ENCODE measurements around the gene KRTAP9-6. TPM values are rescaled to one million over a fixed set of nuclear protein-coding genes. Genes with fewer than 3 reads are reported as not detected.

KRTAP9-6 gene
- total and polyA plus RNA-seq, 7 donors, result not detected

DNA sequence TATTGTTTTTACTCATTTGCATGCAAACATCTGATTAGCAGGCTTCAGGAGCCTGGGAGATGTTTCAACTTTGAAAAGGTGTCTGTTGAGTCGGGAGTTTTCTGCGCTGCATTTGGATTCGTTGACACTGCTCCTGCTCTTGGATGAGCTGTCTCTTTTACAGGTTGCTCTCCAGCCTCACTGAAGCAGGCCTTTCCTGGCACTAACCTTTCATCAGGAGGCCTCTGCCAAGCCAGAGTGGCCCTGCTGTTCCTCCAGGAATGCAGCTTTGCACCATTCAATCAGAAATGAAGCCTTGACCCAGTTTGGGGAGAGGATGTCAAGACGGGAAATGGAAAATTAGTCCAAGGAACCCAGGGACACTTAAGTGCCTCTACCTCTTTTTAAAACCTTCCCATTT is 37.8 kb downstream of the KRTAP9-6 start:
- no peak for ATAC-seq
- no peak overlapping the region for H3K4me3 ChIP-seq
- DNase-seq, result no peak
- H3K27ac ChIP-seq, result no peak overlapping the region
- no peaks in the 10 kb centered on the region for H3K4me1 ChIP-seq
- H3K27me3 ChIP-seq (ENCODE audit: insufficient read depth in 3 of 3, low read length in 2 of 3), result peaks cover 0 to 41% (median 10%) of the 10 kb centered on the region in 3 donors
- intact Hi-C loops (cut with DNase I), result no loop called here
- H3K36me3 ChIP-seq (ENCODE audit: insufficient read depth in 1 of 2, low read depth in 1 of 2), result no peaks in the 10 kb centered on the region
- WGBS, 3 donors, result 55 to 80% (median 59%) methylated on average over 4 of the region's 4 CpGs
- TF ChIP-seq CTCF (IDR thresholded peaks at IDR 0.05), result no peak
- no peaks in the 10 kb centered on the region for H3K9me3 ChIP-seq

DNA sequence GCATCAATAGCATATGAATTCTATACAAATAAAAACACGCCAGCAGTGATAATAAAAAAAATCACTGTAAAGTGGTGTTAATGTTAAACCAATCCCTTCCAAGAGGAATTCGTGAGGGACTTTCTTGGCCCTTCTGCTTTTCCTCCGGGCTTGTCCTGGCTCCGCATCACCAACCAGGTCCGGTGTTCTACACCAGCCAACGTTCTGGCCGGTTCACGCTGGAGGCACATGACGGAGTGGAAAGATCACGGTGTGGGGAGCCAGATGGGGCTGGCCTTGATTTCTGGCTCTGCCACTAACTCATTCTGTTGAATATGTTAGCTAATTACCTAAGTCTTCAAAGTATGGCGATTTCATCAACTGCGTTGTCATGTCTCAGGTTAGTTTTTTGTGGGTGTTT is 38.9 kb downstream of the KRTAP9-6 start:
- no peak for TF ChIP-seq CTCF (IDR thresholded peaks at IDR 0.05)

GRCh38 chr17:41307647-41308046 is 42.5 kb downstream of the KRTAP9-6 start:
- WGBS, 3 donors, result 32 to 53% (median 40%) methylated on average over 9 of the region's 9 CpGs
- Histone ChIP-seq H3K9me3 (no peaks in the 10 kb centered on the region), H3K4me3 (no peak overlapping the region), H3K4me1 (no peaks in the 10 kb centered on the region), H3K36me3 (ENCODE audit: insufficient read depth in 1 of 2, low read depth in 1 of 2) (no peaks in the 10 kb centered on the region), H3K27ac (no peak overlapping the region), H3K27me3 (ENCODE audit: insufficient read depth in 3 of 3, low read length in 2 of 3) (peaks cover 0 to 60% (median 8%) of the 10 kb centered on the region in 3 donors)
- TF ChIP-seq CTCF (IDR thresholded peaks at IDR 0.05), result no peak
- peak in 2 of 4 donors; percentile 15 to 25 for ATAC-seq
- no peak for DNase-seq
- intact Hi-C loops (cut with DNase I), result no loop called here

More for the DNA sequence above, 38.9 kb downstream of the KRTAP9-6 start:
- Histone ChIP-seq H3K4me3 (no peak overlapping the region), H3K4me1 (no peaks in the 10 kb centered on the region), H3K27me3 (ENCODE audit: insufficient read depth in 3 of 3, low read length in 2 of 3) (peaks cover 0 to 46% (median 10%) of the 10 kb centered on the region in 3 donors), H3K27ac (no peak overlapping the region), H3K36me3 (ENCODE audit: insufficient read depth in 1 of 2, low read depth in 1 of 2) (no peaks in the 10 kb centered on the region), H3K9me3 (no peaks in the 10 kb centered on the region)
- ATAC-seq (no peak), DNase-seq (no peak)
- intact Hi-C loops (cut with DNase I), result no loop called here
- 52 to 60% (median 59%) methylated on average over 12 of the region's 12 CpGs for WGBS, 3 donors

DNA sequence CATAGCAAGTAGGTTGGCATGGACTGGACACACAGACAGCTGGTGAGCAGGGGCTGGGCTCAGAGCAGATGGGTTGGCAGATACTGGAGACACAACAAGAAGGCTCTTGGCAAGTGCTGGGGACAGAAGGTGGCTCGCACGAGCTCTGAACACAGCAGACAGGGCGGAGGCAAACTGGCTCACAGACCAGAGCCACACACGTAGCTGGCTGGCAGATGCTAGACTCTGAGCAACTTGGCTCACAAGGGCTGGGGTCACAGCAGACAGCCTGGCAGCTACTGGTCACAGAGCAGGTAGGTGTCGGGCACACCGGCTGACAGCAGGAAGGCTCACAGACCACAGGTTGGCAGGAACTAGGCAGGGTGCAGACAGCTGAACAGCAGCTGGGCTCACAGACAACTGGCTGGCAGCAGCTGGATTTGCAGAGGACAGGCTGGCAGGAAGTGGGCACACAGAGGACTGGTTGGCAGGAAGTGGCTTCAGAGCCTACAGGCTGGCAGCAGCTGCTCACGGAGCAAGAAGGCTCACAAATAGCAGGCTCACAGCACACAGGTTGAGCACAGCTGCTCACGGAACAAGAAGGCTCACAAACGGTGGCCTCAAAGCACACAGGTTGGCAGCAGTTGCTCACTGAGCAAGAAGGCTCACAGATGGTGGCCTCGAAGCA is 43.2 kb downstream of the KRTAP9-6 start:
- no peak overlapping the region for H3K27ac ChIP-seq
- no peak for TF ChIP-seq CTCF (IDR thresholded peaks at IDR 0.05)
- DNase-seq, result peak; percentile 34 to 71
- peaks cover 0 to 60% (median 8%) of the 10 kb centered on the region in 3 donors for H3K27me3 ChIP-seq (ENCODE audit: insufficient read depth in 3 of 3, low read length in 2 of 3)
- H3K4me3 ChIP-seq, result no peak overlapping the region
- no peaks in the 10 kb centered on the region for H3K9me3 ChIP-seq
- intact Hi-C loops (cut with DNase I), result no loop called here
- 18 to 22% (median 21%) methylated on average over 10 of the region's 10 CpGs for WGBS, 3 donors
- no peaks in the 10 kb centered on the region for H3K4me1 ChIP-seq
- peak; percentile 70 to 88 (median 80) for ATAC-seq
- H3K36me3 ChIP-seq (ENCODE audit: insufficient read depth in 1 of 2, low read depth in 1 of 2), result no peaks in the 10 kb centered on the region
